HEK293 (cell line): ENCODE data around the gene CHD5.

Experiments used
- AEBP2 ChIP-seq: fragments of 450-650 bp; formaldehyde crosslinking; IDR thresholded peaks from 2 replicates; pipeline ENCODE4 v1.5.1; 2016; ENCODE audit warnings: missing biosample characterization, missing genetic modification characterization, borderline replicate concordance
- CTCF ChIP-seq: fragments of 450-650 bp; formaldehyde crosslinking; IDR thresholded peaks from 2 replicates; pipeline ENCODE4 v1.5.1; 2016; ENCODE audit warnings: missing biosample characterization, missing genetic modification characterization
- HIC1 ChIP-seq: fragments of 450-650 bp; formaldehyde crosslinking; IDR thresholded peaks from 2 replicates; pipeline ENCODE4 v1.5.1; 2016; ENCODE audit warnings: missing biosample characterization, missing genetic modification characterization
- KLF7 ChIP-seq: fragments of 450-650 bp; formaldehyde crosslinking; IDR thresholded peaks from 2 replicates; pipeline ENCODE4 v1.5.1; 2016; ENCODE audit warnings: missing biosample characterization, missing genetic modification characterization, borderline replicate concordance
- SCRT1 ChIP-seq: fragments of 450-650 bp; formaldehyde crosslinking; IDR thresholded peaks from 2 replicates; pipeline ENCODE4 v1.5.1; 2016; ENCODE audit warnings: missing biosample characterization, missing genetic modification characterization, borderline replicate concordance
- ZBTB1 ChIP-seq: fragments of 450-650 bp; formaldehyde crosslinking; IDR thresholded peaks from 2 replicates; pipeline ENCODE4 v1.5.1; 2016; ENCODE audit warnings: missing biosample characterization, missing genetic modification characterization
- ZBTB49 ChIP-seq: fragments of 450-650 bp; formaldehyde crosslinking; IDR thresholded peaks from 2 replicates; pipeline ENCODE4 v1.5.1; 2016; ENCODE audit warnings: missing biosample characterization, missing genetic modification characterization, low read depth
- ZFHX2 ChIP-seq: fragments of 450-650 bp; formaldehyde crosslinking; conservative IDR thresholded peaks from 2 replicates; pipeline ENCODE4 v1.5.1; 2016; ENCODE audit warnings: missing biosample characterization, missing genetic modification characterization
- ZNF132 ChIP-seq: fragments of 450-650 bp; formaldehyde crosslinking; IDR thresholded peaks from 2 replicates; pipeline ENCODE4 v1.5.1; 2017; ENCODE audit warnings: missing biosample characterization, missing genetic modification characterization, borderline replicate concordance
- ZNF133 ChIP-seq: fragments of 450-650 bp; formaldehyde crosslinking; IDR thresholded peaks from 2 replicates; pipeline ENCODE4 v1.5.1; 2016; ENCODE audit warnings: missing biosample characterization, missing genetic modification characterization
- ZNF16 ChIP-seq: fragments of 450-650 bp; formaldehyde crosslinking; IDR thresholded peaks from 2 replicates; pipeline ENCODE4 v1.5.1; 2016; ENCODE audit warnings: low read depth, missing biosample characterization, missing genetic modification characterization
- ZNF18 ChIP-seq: fragments of 450-650 bp; formaldehyde crosslinking; IDR thresholded peaks from 2 replicates; pipeline ENCODE4 v1.5.1; 2016; ENCODE audit warnings: missing biosample characterization, missing genetic modification characterization
- ZNF184 ChIP-seq: fragments of 450-650 bp; IDR thresholded peaks from 2 replicates; pipeline ENCODE4 v1.5.1; 2018; ENCODE audit warnings: missing biosample characterization, mild to moderate bottlenecking, missing genetic modification characterization
- ZNF19 ChIP-seq: fragments of 450-650 bp; formaldehyde crosslinking; IDR thresholded peaks from 2 replicates; pipeline ENCODE4; 2016; ENCODE audit warnings: missing biosample characterization, missing genetic modification characterization, low read depth
- ZNF202 ChIP-seq: fragments of 450-650 bp; formaldehyde crosslinking; IDR thresholded peaks from 2 replicates; pipeline ENCODE4 v1.5.1; 2016; ENCODE audit warnings: missing biosample characterization, missing genetic modification characterization, borderline replicate concordance
- ZNF248 ChIP-seq: fragments of 450-650 bp; formaldehyde crosslinking; IDR thresholded peaks from 2 replicates; pipeline ENCODE4 v1.5.1; 2017; ENCODE audit warnings: missing biosample characterization, missing genetic modification characterization
- ZNF423 ChIP-seq: fragments of 450-650 bp; formaldehyde crosslinking; IDR thresholded peaks from 2 replicates; pipeline ENCODE4 v1.5.1; 2016; ENCODE audit warnings: missing biosample characterization, missing genetic modification characterization
- ZNF501 ChIP-seq: fragments of 450-650 bp; formaldehyde crosslinking; IDR thresholded peaks from 2 replicates; pipeline ENCODE4 v1.5.1; 2016; ENCODE audit warnings: missing biosample characterization, missing genetic modification characterization
- ZNF518A ChIP-seq: fragments of 450-650 bp; formaldehyde crosslinking; conservative IDR thresholded peaks from 2 replicates; pipeline ENCODE4 v1.5.1; 2016; ENCODE audit warnings: low read depth, missing biosample characterization, missing genetic modification characterization
- ZNF629 ChIP-seq: fragments of 450-650 bp; formaldehyde crosslinking; IDR thresholded peaks from 2 replicates; pipeline ENCODE4 v1.5.1; 2017; ENCODE audit warnings: missing biosample characterization, missing genetic modification characterization
- ZNF660 ChIP-seq: fragments of 450-650 bp; IDR thresholded peaks from 2 replicates; pipeline ENCODE4 v1.5.1; 2018; ENCODE audit warnings: missing biosample characterization, mild to moderate bottlenecking, missing genetic modification characterization
- ZNF670 ChIP-seq: fragments of 450-650 bp; formaldehyde crosslinking; IDR thresholded peaks from 2 replicates; pipeline ENCODE4 v1.5.1; 2016; ENCODE audit warnings: missing biosample characterization, missing genetic modification characterization, low read depth
- ZNF677 ChIP-seq: fragments of 450-650 bp; IDR thresholded peaks from 2 replicates; pipeline ENCODE4 v1.5.0; 2018; ENCODE audit warnings: missing biosample characterization, mild to moderate bottlenecking, missing genetic modification characterization, moderate library complexity
- ZNF701 ChIP-seq: fragments of 450-650 bp; formaldehyde crosslinking; IDR thresholded peaks from 2 replicates; pipeline ENCODE4 v1.5.1; 2016; ENCODE audit warnings: missing biosample characterization, missing genetic modification characterization
- ZNF785 ChIP-seq: fragments of 450-650 bp; formaldehyde crosslinking; IDR thresholded peaks from 2 replicates; pipeline ENCODE4 v1.5.1; 2016; ENCODE audit warnings: missing biosample characterization, missing genetic modification characterization

CHD5 gene

GRCh38 chr1:6205849-6206519, 25.9 kb upstream of the CHD5 start, which contains the start of gene RNF207 (continued):
- TF ChIP-seq SCRT1 (no peak), ZNF518A (tag by site-specific recombination) (no peak), ZNF701 (no peak), ZNF16 (tag by site-specific recombination) (no peak), ZNF184 (tag by site-specific recombination) (no peak), CTCF (tag by site-specific recombination) (no peak), ZNF423 (peak; percentile 94), HIC1 (tag by site-specific recombination) (no peak; the same call in 1 of the 2 replicates), ZNF18 (tag by site-specific recombination) (no peak), ZBTB1 (no peak), ZNF670 (no peak), KLF7 (tag by site-specific recombination) (peak; percentile 85; the same call in 1 of the 2 replicates), ZNF202 (tag by site-specific recombination) (no peak), ZFHX2 (peak; percentile 6; the same call in 1 of the 2 replicates), AEBP2 (no peak), ZBTB49 (tag by site-specific recombination) (no peak), ZNF19 (no peak), ZNF132 (tag by site-specific recombination) (no peak), ZNF248 (tag by site-specific recombination) (no peak), ZNF501 (tag by site-specific recombination) (peak; percentile 91), ZNF660 (tag by site-specific recombination) (no peak), ZNF133 (tag by site-specific recombination) (no peak), ZNF677 (no peak), ZNF629 (tag by site-specific recombination) (no peak), ZNF785 (tag by site-specific recombination) (no peak)
